Glutamatergic neuron (in vitro differentiated cells): ENCODE data around the gene ARF5. TPM values are rescaled to one million over a fixed set of nuclear protein-coding genes. Genes with fewer than 3 reads are reported as not detected.

Source experiments
- DNase-seq: peaks from one replicate; pipeline ENCODE4 v3.0.0; 2022
- H3K27ac Mint-ChIP-seq: one replicate; pipeline ENCODE4 v1.8.0; 2020; ENCODE audit warnings: mild to moderate bottlenecking, mixed read lengths, inconsistent platforms; ENCODE audit not compliant: unreplicated experiment
- H3K27me3 Mint-ChIP-seq: one replicate; pipeline ENCODE4 v1.8.0; 2020; ENCODE audit warnings: mild to moderate bottlenecking, moderate library complexity, mixed read lengths, inconsistent platforms; ENCODE audit not compliant: unreplicated experiment
- H3K36me3 Mint-ChIP-seq: one replicate; pipeline ENCODE4 v1.8.0; 2020; ENCODE audit warnings: mild to moderate bottlenecking, mixed read lengths, inconsistent platforms; ENCODE audit not compliant: unreplicated experiment
- H3K4me1 Mint-ChIP-seq: one replicate; pipeline ENCODE4 v1.8.0; 2020; ENCODE audit warnings: mild to moderate bottlenecking, low read depth, mixed read lengths, inconsistent platforms; ENCODE audit not compliant: unreplicated experiment
- H3K4me3 Mint-ChIP-seq: one replicate; pipeline ENCODE4 v1.8.0; 2020; ENCODE audit warnings: mild to moderate bottlenecking, mixed read lengths, inconsistent platforms; ENCODE audit not compliant: unreplicated experiment
- H3K9me3 Mint-ChIP-seq: one replicate; pipeline ENCODE4 v1.8.0; 2020; ENCODE audit warnings: mild to moderate bottlenecking, moderate library complexity, mixed read lengths, inconsistent platforms; ENCODE audit not compliant: unreplicated experiment
- CTCF ChIP-seq: fragments of 200-600 bp; sonication (generic); IDR thresholded peaks from one replicate; pipeline ENCODE4 v1.5.0; 2021; ENCODE audit not compliant: partially characterized antibody, unreplicated experiment
- total RNA-seq: library from RNA; stranded (reverse); fragmentation: NEBNext Ultra II Directional; extraction: Animal tissue kit (Norgen Biotek cat#: 25700); gene quantifications from one replicate; pipeline ENCODE4 v1.2.1, GENCODE V29; 2021; ENCODE audit not compliant: unreplicated experiment

Gene ARF5
- total RNA-seq, 1 donor from 2014 or later, result 137 TPM

- DNase-seq, result peak; percentile 32
- Mint-ChIP-seq H3K4me1 (peaks cover 8% of the 10 kb centered on the region), H3K27me3 (peaks cover 10% of the 10 kb centered on the region), H3K36me3 (no peaks in the 10 kb centered on the region), H3K27ac (no peak overlapping the region), H3K4me3 (peak overlapping the region; percentile 81), H3K9me3 (peaks cover 4% of the 10 kb centered on the region)
- TF ChIP-seq CTCF, result no peak
Measured at GRCh38 chr7:127619681-127620405, 31.6 kb downstream of the ARF5 start.

GRCh38 chr7:127620406-127621233 lies 32.4 kb downstream of the ARF5 start:
- no peak for TF ChIP-seq CTCF
- Mint-ChIP-seq H3K36me3 (no peaks in the 10 kb centered on the region), H3K27me3 (peaks cover 10% of the 10 kb centered on the region)

GRCh38 chr7:127625331-127625730 lies 37.1 kb downstream of the ARF5 start:
- H3K27me3 Mint-ChIP-seq, result peaks cover 4% of the 10 kb centered on the region
- DNase-seq, result no peak
- H3K4me3 Mint-ChIP-seq, result no peak overlapping the region

More at GRCh38 chr7:127620406-127621233, 32.4 kb downstream of the ARF5 start:
- peaks cover 8% of the 10 kb centered on the region for H3K4me1 Mint-ChIP-seq
- peak overlapping the region; percentile 81 for H3K4me3 Mint-ChIP-seq
- H3K9me3 Mint-ChIP-seq, result peaks cover 4% of the 10 kb centered on the region
- DNase-seq, result no peak
- no peak overlapping the region for H3K27ac Mint-ChIP-seq

GRCh38 chr7:127628445-127628844 lies 40.2 kb downstream of the ARF5 start:
- Mint-ChIP-seq H3K27me3 (no peaks in the 10 kb centered on the region), H3K36me3 (no peaks in the 10 kb centered on the region), H3K27ac (no peak overlapping the region), H3K4me3 (no peak overlapping the region), H3K9me3 (no peaks in the 10 kb centered on the region), H3K4me1 (no peaks in the 10 kb centered on the region)
- DNase-seq, result no peak
- no peak for TF ChIP-seq CTCF

More at GRCh38 chr7:127625331-127625730, 37.1 kb downstream of the ARF5 start:
- peaks cover 5% of the 10 kb centered on the region for H3K4me1 Mint-ChIP-seq
- no peak overlapping the region for H3K27ac Mint-ChIP-seq
- H3K36me3 Mint-ChIP-seq, result no peaks in the 10 kb centered on the region
- H3K9me3 Mint-ChIP-seq, result peaks cover 3% of the 10 kb centered on the region
- no peak for TF ChIP-seq CTCF
